ENCODE data around the gene TRIM17. TPM values are rescaled to one million over a fixed set of nuclear protein-coding genes. Genes with fewer than 3 reads are reported as not detected.

Gene TRIM17
- polyA plus RNA-seq, 3 donors: not detected

DNA sequence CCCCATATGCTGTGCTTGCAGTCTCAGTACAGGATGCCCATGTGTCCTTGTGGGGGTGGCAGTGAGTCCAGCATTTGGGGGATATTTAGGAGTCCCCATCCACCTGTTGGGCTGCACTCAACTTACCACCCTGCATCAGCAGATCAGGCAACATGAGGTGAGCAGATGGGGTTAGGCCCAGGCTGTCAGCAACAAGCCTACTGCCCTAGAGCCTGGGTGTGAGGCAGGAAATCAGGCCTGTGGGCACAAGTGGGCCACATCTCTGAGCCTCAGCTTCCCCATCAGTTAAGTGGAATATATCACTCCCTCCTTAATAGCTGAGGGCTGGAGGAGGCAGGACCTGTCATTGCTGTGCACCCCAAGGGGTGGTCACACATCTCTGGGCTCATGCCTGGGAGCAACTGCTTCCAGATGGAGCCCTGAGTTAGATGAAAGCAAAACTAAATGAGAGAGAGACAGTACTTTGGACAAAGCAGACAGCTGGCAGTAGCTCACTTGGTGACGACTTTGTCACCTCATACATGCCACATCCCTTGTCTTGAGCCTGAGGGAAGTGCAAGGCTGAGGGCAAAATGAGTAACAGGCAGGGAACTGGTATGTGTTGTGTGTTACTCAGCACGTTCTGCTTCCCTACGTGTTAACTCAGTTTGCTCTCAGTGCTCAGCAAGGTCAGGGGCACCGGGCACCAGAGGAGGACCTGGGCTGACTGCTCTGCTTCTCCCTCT is 58.5 kb downstream of the TRIM17 start:
- H3K4me3 Mint-ChIP-seq: no peak overlapping the region
- Histone ChIP-seq H3K27me3 (ENCODE audit: control insufficient read depth in 2 of 2, insufficient read depth in 2 of 2, low read length in 2 of 2) (no peaks in the 10 kb centered on the region), H3K79me2 (ENCODE audit: insufficient read depth, low read length) (no peaks in the 10 kb centered on the region), H3K4me1 (ENCODE audit: control insufficient read depth in 1 of 2, insufficient read depth in 2 of 2, low read length in 2 of 2) (no peaks in the 10 kb centered on the region), H2AFZ (ENCODE audit: insufficient read depth, low read depth, low read length, poor library complexity, severe bottlenecking) (no peak overlapping the region), H3K4me2 (replicated peaks; ENCODE audit: extremely low read depth, low read length, poor library complexity, severe bottlenecking) (no peak overlapping the region), H3K27ac (ENCODE audit: low read depth in 1 of 2, low read length in 2 of 2) (no peak overlapping the region), H3K36me3 (replicated peaks in 1 of 2; ENCODE audit: control insufficient read depth in 1 of 2, insufficient read depth in 2 of 2, low read length in 2 of 2) (no peaks in the 10 kb centered on the region), H3K9me3 (replicated peaks in 1 of 2; ENCODE audit: control insufficient read depth in 1 of 2, insufficient read depth in 1 of 2, low read length in 2 of 2) (no peaks in the 10 kb centered on the region), H3K9ac (ENCODE audit: insufficient read depth, low read length, poor library complexity, severe bottlenecking) (no peak overlapping the region), H4K20me1 (ENCODE audit: insufficient read depth, low read length) (no peaks in the 10 kb centered on the region), H3K4me3 (replicated peaks in 1 of 3; ENCODE audit: low read depth in 2 of 3, low read length in 3 of 3) (no peak overlapping the region)
- intact Hi-C loops (cut with micrococcal nuclease): no loop called here
- H3K27me3 Mint-ChIP-seq (ENCODE audit: low read depth in 3 of 3): peaks cover 0 to 2% (median under 1%) of the 10 kb centered on the region in 3 donors
- no peaks in the 10 kb centered on the region for H3K9me3 Mint-ChIP-seq
- DNase-seq: no peak
- H3K36me3 Mint-ChIP-seq: no peaks in the 10 kb centered on the region
- TF ChIP-seq CTCF (IDR thresholded peaks at IDR 0.05): no peak
- 89% methylated on average over 4 of the region's 4 CpGs for WGBS (ENCODE audit: insufficient coverage)
- H3K27ac Mint-ChIP-seq: no peak overlapping the region
- no peaks in the 10 kb centered on the region for H3K4me1 Mint-ChIP-seq

Small RNA genes within 50 kb of the gene (small RNA-seq; reads per million reads assigned to genes)
- gene MIR4666A (ENCODE audit: insufficient read length, low read depth): not detected

Other genes with a start within 250 kb of the TRIM17 start
- 1 to 10 TPM in 1 of 3 donors, under 1 TPM in 2; 0.57 to 1.5 (median 0.76) TPM for gene OBSCN, start 208.8 kb downstream of the TRIM17 start, polyA plus RNA-seq
- 10 to 100 TPM in 1 of 3 donors, 1 to 10 TPM in 2; 9.1 to 25.7 (median 9.4) TPM for gene TRIM11, start 10.0 kb downstream of the TRIM17 start, polyA plus RNA-seq
- gene RNF187, start 70.5 kb upstream of the TRIM17 start, polyA plus RNA-seq: 10 to 100 TPM in 2 of 3 donors, 1 to 10 TPM in 1; 5.9 to 27.6 (median 24.6) TPM